ENCODE measurements around the gene ARHGAP6.

ARHGAP6 gene

DNA sequence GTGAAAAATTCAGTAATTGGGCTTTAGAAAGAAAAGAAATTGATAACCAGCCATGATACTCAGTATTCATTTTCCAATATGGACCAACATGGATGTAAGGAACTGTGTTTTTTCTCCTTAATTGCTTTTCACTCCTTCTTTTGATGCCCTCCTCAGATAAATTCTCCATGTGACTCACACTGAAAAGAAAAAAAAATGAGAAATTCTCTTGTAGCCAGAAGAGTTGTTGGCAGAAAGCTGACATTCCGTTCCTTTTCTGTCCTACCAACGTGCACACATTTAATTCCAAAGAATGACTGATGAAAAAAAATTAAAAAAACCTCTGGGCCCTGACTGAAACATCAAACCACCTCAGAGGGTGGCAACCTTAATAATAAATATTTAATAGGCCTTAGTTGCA, 219.4 kb downstream of the ARHGAP6 start:
- DNase-seq (no peak), ATAC-seq (replicated peaks) (no peak)
- H3K4me1 Mint-ChIP-seq (ENCODE audit: low read depth in 2 of 2): no peaks in the 10 kb centered on the region
- H3K27me3 Mint-ChIP-seq: no peaks in the 10 kb centered on the region
- no peak overlapping the region for H3K4me3 Mint-ChIP-seq
- no peaks in the 10 kb centered on the region for H3K9me3 Mint-ChIP-seq
- peaks cover 4% of the 10 kb centered on the region for H3K36me3 Mint-ChIP-seq (ENCODE audit: insufficient read depth)
- no peak overlapping the region for H3K27ac Mint-ChIP-seq

DNA sequence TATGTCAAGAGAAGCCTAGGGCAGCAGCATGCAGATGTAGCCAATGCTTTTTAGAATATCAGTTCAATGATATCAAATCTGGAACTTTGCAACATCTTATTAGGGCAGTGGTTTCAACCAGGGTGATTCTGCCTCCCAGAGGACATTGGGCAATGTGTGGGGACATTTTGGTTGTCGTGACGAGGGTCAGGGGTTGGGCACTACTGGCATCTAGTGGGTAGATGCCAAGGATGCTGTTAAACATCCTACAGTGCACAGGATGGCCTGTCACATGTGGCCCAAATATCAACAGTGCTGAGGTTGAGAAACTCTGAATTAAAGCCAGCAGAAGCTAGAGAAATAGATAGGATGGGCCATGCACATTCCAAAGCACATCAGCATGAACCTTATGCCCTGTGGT, 220.2 kb downstream of the ARHGAP6 start:
- Mint-ChIP-seq H3K4me1 (ENCODE audit: low read depth in 2 of 2) (no peaks in the 10 kb centered on the region), H3K27me3 (no peaks in the 10 kb centered on the region), H3K4me3 (no peak overlapping the region), H3K27ac (no peak overlapping the region), H3K9me3 (no peaks in the 10 kb centered on the region), H3K36me3 (ENCODE audit: insufficient read depth) (peaks cover 4% of the 10 kb centered on the region)
- no peak for ATAC-seq (replicated peaks)
- DNase-seq: no peak

DNA sequence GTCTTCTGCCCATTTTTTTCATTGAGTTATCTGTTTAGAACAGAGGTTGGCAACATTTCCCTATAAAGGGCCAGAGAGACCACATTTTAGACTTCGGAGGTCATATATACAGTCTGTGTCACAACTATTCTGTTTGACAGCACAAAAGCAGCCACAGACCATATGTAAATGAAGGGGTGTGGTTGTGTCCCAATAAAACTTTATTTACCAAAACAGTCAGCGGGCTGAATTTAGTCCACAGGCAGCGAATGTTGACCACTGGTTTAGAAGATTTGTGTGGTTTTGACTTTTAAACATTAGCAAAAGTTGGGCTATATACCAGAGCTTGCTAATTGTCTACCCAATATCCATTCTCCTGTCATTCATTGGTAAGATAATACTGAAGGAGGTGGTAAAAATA, 221.7 kb downstream of the ARHGAP6 start:
- H3K4me3 Mint-ChIP-seq: no peak overlapping the region

DNA sequence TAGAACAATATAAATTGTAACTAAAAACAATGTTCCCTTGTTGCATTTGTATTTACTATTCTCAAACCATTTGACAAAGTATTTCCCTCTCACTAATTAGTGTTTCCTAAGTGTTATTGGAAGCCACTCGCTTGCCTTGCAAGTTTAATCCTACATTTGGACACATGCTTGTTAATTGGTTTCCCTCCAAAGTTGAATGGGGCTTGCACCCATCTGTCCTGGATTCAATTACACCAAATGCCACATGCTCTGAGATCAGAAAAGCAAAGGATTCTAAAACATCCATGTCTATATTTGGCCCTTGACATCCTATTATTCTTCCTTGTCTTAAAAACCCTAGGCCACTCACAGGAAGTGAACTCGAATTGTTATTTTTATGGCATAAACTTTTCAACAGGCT, 225.9 kb downstream of the ARHGAP6 start:
- Mint-ChIP-seq H3K4me3 (no peak overlapping the region), H3K36me3 (ENCODE audit: insufficient read depth) (no peaks in the 10 kb centered on the region), H3K27me3 (no peaks in the 10 kb centered on the region), H3K27ac (no peak overlapping the region), H3K9me3 (no peaks in the 10 kb centered on the region), H3K4me1 (ENCODE audit: low read depth in 2 of 2) (no peaks in the 10 kb centered on the region)
- DNase-seq (no peak), ATAC-seq (replicated peaks) (no peak)

More for the DNA sequence above, 221.7 kb downstream of the ARHGAP6 start:
- peaks cover under 1% of the 10 kb centered on the region for H3K36me3 Mint-ChIP-seq (ENCODE audit: insufficient read depth)
- no peaks in the 10 kb centered on the region for H3K27me3 Mint-ChIP-seq
- H3K27ac Mint-ChIP-seq: no peak overlapping the region
- ATAC-seq (replicated peaks) (no peak), DNase-seq (no peak)
- H3K9me3 Mint-ChIP-seq: no peaks in the 10 kb centered on the region
- H3K4me1 Mint-ChIP-seq (ENCODE audit: low read depth in 2 of 2): no peaks in the 10 kb centered on the region

DNA sequence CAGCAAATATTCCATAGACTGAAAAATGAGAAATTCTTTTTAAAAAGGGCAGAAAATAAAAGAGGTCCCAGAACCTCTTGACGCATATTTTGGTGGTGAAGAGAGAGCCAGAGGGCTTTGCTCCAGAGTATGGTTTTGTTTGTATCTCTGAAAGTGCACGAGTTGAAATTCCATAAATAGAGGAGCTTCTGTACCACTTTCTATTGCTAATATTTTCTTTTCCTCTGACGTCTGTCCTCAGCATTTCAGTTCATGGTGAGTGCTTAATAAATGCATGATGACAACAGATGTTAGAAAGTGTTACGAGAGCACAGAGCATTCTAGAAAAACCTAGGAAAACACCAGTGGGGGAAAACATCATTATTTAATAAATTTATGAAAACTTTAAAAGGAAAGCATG, 227.0 kb downstream of the ARHGAP6 start:
- Mint-ChIP-seq H3K27me3 (no peaks in the 10 kb centered on the region), H3K9me3 (no peaks in the 10 kb centered on the region), H3K36me3 (ENCODE audit: insufficient read depth) (no peaks in the 10 kb centered on the region), H3K4me3 (no peak overlapping the region), H3K4me1 (ENCODE audit: low read depth in 2 of 2) (no peaks in the 10 kb centered on the region), H3K27ac (no peak overlapping the region)
- no peak for ATAC-seq (replicated peaks)
- DNase-seq: no peak

DNA sequence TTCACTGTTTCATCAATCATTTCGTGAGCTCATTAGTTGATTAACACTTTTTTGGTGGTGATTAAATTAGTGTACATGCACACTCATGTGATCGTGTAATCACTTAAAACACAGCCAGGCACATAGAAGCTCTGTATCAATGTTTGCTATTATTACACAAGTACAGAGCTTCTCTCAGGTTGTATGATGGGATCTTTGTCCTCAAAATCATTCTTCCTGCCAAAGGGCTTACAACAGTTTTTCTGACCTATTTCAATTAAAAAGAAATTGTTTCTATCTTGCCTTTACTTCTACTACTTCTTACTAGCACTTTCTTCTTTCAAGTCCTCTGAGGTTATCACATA, 227.4 kb downstream of the ARHGAP6 start:
- H3K4me3 Mint-ChIP-seq: no peak overlapping the region
- no peak overlapping the region for H3K27ac Mint-ChIP-seq
- H3K4me1 Mint-ChIP-seq (ENCODE audit: low read depth in 2 of 2): no peaks in the 10 kb centered on the region
- H3K36me3 Mint-ChIP-seq (ENCODE audit: insufficient read depth): no peaks in the 10 kb centered on the region
- DNase-seq (no peak), ATAC-seq (replicated peaks) (no peak)
- no peaks in the 10 kb centered on the region for H3K27me3 Mint-ChIP-seq
- no peaks in the 10 kb centered on the region for H3K9me3 Mint-ChIP-seq

DNA sequence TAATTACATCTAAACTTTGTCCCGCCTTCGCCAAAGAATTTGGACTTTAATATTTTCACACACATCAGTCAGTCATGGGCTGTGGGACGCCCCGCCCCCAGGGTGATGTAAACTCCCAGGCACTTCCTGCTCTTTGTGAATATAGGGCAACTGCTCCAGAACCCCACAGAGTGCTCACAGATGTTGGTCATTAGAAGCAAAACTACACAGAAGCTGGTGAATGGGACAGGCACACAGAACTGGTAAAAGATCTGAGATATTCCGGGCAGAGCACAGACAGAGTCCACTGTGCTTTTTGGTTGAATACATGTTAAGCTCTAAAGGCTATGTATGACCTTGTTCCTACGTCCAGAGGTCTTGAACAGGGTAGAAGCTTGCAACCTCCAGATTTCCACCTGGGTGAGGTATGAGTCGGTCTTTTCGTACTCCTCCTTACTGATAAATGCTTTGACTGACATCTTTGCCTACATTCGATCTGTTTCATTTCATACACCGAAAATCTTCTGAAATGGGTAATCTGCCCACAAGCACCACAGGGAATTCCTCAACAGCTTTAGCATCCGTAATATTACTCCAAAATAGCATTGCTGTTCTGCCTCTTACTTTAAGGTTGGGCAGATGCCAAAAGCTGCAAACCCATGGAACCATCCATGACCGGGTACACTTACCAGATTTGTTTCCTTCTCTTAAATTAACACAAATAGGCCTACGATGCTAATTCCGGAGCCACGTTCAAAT, 227.9 kb downstream of the ARHGAP6 start:
- no peaks in the 10 kb centered on the region for H3K9me3 Mint-ChIP-seq
- H3K36me3 Mint-ChIP-seq (ENCODE audit: insufficient read depth): no peaks in the 10 kb centered on the region
- DNase-seq (no peak), ATAC-seq (replicated peaks) (no peak)
- peaks cover 0 to 5% of the 10 kb centered on the region in 2 donors for H3K27me3 Mint-ChIP-seq
- H3K4me3 Mint-ChIP-seq: no peak overlapping the region
- H3K4me1 Mint-ChIP-seq (ENCODE audit: low read depth in 2 of 2): no peaks in the 10 kb centered on the region
- H3K27ac Mint-ChIP-seq: no peak overlapping the region

DNA sequence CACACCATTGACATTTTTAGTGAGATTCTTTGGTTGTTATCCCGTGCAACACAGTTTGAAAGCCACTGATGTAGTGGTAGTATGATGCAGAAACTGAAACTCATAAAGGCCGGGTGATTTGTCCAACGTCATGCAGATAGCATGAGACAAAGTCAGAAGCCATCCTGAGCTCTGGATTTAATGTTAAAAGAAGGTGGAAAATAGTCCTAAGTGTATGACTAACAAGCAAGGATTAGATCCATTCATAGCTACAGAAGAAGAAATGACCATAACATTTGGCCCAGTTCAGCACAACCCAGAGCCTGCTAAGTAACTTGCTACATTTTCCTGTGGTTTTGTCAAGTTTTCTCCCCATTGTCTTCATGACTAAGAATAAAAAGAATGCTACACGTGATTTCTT, 230.2 kb downstream of the ARHGAP6 start:
- Mint-ChIP-seq H3K4me3 (no peak overlapping the region), H3K27me3 (peaks cover 0 to 9% of the 10 kb centered on the region in 2 donors), H3K27ac (no peak overlapping the region), H3K4me1 (ENCODE audit: low read depth in 2 of 2) (no peaks in the 10 kb centered on the region), H3K9me3 (no peaks in the 10 kb centered on the region), H3K36me3 (ENCODE audit: insufficient read depth) (no peaks in the 10 kb centered on the region)
- no peak for DNase-seq
- ATAC-seq (replicated peaks): no peak

DNA sequence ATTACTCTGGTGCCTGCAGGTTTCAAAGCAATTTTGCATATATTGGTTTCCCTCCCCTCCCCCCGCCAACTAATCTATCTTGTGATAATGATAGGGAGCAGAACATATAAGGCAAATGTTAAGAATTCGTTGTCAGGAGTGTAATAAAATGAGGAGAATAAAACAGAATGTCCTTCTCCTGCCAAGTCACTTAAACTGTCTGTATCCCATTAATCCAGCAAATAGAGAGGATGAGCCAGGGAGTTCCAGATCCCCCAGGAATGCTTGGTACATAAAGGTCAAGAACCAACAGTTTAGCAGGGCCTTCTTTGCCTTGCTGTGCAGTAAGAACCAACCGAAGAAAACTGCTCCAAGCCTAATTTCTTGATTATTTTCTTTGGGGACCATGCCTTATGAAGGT, 231.1 kb downstream of the ARHGAP6 start:
- peaks cover 0 to 9% of the 10 kb centered on the region in 2 donors for H3K27me3 Mint-ChIP-seq
- H3K36me3 Mint-ChIP-seq (ENCODE audit: insufficient read depth): no peaks in the 10 kb centered on the region
- no peak for ATAC-seq (replicated peaks)
- no peaks in the 10 kb centered on the region for H3K9me3 Mint-ChIP-seq
- DNase-seq: no peak
- no peaks in the 10 kb centered on the region for H3K4me1 Mint-ChIP-seq (ENCODE audit: low read depth in 2 of 2)
- no peak overlapping the region for H3K4me3 Mint-ChIP-seq
- no peak overlapping the region for H3K27ac Mint-ChIP-seq

DNA sequence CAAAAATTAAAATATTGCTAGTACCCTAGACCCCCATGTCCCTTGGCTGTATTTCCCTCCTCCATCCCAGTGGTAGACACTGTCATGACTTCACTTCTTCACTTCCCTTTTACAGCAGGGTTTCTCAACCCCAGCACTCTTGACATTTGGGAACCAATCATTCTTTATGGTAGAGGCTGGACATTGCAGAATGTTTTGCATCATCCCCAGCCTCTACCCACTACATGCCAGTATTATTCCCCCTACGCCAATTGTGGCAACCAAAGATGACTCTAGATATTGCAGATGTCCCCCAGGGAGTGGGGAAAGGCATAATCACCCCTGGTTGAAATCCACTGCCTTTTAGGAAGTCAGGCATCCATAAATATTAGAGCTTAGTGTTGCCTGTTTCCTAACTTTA, 233.9 kb downstream of the ARHGAP6 start:
- peaks cover 2 to 13% of the 10 kb centered on the region in 2 donors for H3K27me3 Mint-ChIP-seq
- H3K4me3 Mint-ChIP-seq: no peak overlapping the region
- H3K9me3 Mint-ChIP-seq: no peaks in the 10 kb centered on the region
- no peaks in the 10 kb centered on the region for H3K4me1 Mint-ChIP-seq (ENCODE audit: low read depth in 2 of 2)
- ATAC-seq (replicated peaks): no peak
- no peak overlapping the region for H3K27ac Mint-ChIP-seq
- no peaks in the 10 kb centered on the region for H3K36me3 Mint-ChIP-seq (ENCODE audit: insufficient read depth)
- no peak for DNase-seq

DNA sequence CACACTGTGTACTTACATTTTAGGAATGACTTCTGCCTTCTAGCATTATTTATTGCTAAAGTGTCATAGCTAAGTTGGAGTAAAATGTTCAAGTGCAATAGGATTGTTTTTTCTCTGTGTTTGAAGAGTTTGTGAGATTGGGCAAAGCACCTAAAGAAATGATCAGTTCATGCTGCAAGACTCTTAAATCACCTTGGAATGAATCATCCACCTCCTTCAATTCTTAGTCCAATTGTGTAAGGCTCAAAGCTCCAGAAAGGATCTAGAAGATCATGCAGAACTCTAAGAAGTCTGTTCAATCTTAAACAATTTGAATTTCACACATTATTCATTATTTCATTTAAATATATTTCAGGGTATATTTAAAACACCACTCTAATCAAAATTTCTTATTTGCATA, 235.4 kb downstream of the ARHGAP6 start:
- no peak overlapping the region for H3K4me3 Mint-ChIP-seq
- ATAC-seq (replicated peaks): no peak

DNA sequence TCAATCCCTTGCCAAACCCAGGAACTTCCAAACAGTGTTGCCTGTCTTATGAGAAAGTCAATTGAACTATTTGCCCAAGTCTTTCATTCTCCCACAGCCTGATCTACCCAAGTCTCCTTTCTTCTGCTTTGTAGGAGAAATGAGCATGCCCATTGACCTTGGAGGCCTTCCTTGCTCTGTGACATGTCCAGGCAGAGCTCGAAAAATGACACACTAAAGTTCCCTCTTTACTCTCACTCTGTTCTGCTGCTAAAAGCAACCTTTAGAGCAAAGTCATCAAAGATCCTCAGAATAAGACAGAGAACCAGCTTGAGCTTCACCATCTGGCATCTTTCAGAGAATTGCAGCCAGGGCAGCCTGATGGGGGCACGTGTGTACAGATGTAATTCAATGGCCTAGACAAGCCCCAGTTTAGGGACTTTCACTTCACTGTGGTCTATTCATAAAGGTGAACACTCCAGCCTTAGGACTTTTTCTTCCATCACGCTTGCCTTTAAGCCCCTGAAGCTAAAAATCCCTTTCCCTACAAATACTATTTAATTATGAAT, 236.1 kb downstream of the ARHGAP6 start:
- ATAC-seq (replicated peaks) (no peak), DNase-seq (no peak)
- Mint-ChIP-seq H3K27me3 (peaks cover 6 to 18% of the 10 kb centered on the region in 2 donors), H3K9me3 (no peaks in the 10 kb centered on the region), H3K36me3 (ENCODE audit: insufficient read depth) (no peaks in the 10 kb centered on the region), H3K4me3 (no peak overlapping the region), H3K27ac (no peak overlapping the region), H3K4me1 (ENCODE audit: low read depth in 2 of 2) (no peaks in the 10 kb centered on the region)

More for the DNA sequence above, 235.4 kb downstream of the ARHGAP6 start:
- Mint-ChIP-seq H3K27me3 (peaks cover 6 to 18% of the 10 kb centered on the region in 2 donors), H3K4me1 (ENCODE audit: low read depth in 2 of 2) (no peaks in the 10 kb centered on the region), H3K9me3 (no peaks in the 10 kb centered on the region), H3K27ac (no peak overlapping the region), H3K36me3 (ENCODE audit: insufficient read depth) (no peaks in the 10 kb centered on the region)
- DNase-seq: no peak

DNA sequence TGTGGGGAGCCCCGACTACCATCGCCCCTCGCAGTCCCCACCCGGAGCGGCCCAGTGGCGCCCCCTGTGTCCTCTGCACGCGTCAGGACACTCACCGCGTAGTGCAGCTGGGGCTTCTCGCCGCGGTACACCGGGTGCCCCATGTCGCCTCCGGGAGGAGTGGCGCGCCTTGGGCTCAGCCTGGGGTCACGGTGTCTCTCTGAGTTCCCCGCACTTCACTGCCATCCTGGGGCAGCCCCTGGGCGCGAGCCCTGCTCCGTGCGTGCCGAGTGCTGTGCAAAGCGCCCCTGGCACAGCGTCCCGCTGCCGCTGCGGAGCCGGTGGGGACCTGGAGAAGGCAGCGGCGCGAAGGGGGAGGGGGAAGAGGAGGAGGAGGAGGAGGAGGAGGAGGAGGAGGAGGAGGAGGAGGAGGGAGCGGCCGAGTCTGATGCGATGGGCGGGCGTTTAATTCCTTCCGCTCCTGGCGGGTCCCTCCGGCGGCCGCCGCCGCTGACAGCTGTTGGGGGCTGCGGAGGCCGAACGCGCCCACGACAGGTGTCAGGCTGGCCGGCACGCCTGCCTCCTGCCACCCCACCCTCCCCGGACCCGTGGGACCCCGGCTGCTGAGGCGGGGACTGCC, 238.2 kb downstream of the ARHGAP6 start:
- Mint-ChIP-seq H3K4me3 (no peak overlapping the region), H3K4me1 (ENCODE audit: low read depth in 2 of 2) (peaks cover 0 to 2% of the 10 kb centered on the region in 2 donors), H3K27me3 (peaks cover 6 to 11% of the 10 kb centered on the region in 2 donors), H3K27ac (no peak overlapping the region), H3K9me3 (no peaks in the 10 kb centered on the region), H3K36me3 (ENCODE audit: insufficient read depth) (no peaks in the 10 kb centered on the region)
- DNase-seq: no peak
- ATAC-seq (replicated peaks): no peak

DNA sequence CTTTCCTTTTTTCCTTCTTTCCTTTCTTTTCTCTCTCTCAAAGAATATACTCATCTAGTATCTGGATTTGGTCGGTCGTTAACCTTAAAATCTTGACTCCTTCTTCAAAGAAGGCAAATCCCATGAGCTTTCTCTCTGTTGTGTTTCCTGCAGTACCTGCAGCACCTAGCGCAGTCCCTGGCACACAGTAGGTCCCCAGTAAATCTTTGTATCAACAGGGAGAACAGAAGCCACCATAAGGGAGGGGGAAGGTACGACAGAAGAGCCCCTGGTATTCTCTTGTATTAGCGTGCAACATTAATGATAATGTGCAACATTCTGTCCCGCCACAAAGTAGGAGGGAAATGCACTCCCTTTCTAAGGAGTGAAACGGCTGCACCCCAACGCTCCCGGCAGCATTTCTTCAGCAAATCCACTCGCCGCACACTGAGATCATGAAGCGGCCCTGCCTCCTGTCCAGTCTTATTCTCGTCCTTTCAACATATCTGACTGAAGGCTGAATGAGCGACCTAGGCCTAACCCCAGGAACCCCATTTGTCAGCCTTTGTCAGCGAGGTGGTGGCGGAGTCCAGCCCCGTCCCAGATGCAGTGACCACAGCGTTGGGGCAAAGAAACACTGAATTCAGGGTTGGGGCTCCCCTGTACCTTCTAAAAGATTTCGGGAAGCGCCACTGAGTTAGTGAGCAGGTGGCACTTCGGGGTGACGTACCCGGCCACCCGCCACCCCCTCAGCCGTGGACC, 238.8 kb downstream of the ARHGAP6 start:
- Mint-ChIP-seq H3K27me3 (peaks cover 6 to 9% of the 10 kb centered on the region in 2 donors), H3K36me3 (ENCODE audit: insufficient read depth) (no peaks in the 10 kb centered on the region), H3K4me3 (no peak overlapping the region), H3K27ac (no peak overlapping the region), H3K9me3 (no peaks in the 10 kb centered on the region), H3K4me1 (ENCODE audit: low read depth in 2 of 2) (peaks cover 0 to 2% of the 10 kb centered on the region in 2 donors)
- DNase-seq (no peak), ATAC-seq (replicated peaks) (no peak)

Measured in effector memory CD8-positive, alpha-beta T cell (primary cell).